Panc1 (cell line): ENCODE data around the gene DNAH3.

Experiments
- CTCF ChIP-seq: fragments of 450-650 bp; IDR thresholded peaks from 2 replicates; pipeline ENCODE4 v1.5.1; 2017; ENCODE audit warnings: mild to moderate bottlenecking
- POLR2AphosphoS5 ChIP-seq: IDR thresholded peaks from 2 replicates; pipeline ENCODE4 v1.6.1; 2012; ENCODE audit warnings: mild to moderate bottlenecking, low read depth, low read length, moderate library complexity
- REST ChIP-seq, 2 experiments: IDR thresholded peaks; 2 replicates each; pipeline ENCODE4 v1.6.1; 2011 to 2012; ENCODE audit warnings: low read depth in 2 of 2, control low read depth in 1 of 2, low read length in 1 of 2, mild to moderate bottlenecking in 1 of 2, moderate library complexity in 1 of 2; ENCODE audit not compliant: insufficient read depth in 1 of 2
- TCF7L2 ChIP-seq: IDR thresholded peaks from 2 replicates; pipeline ENCODE4 v1.6.1; 2011; ENCODE audit warnings: mild to moderate bottlenecking, low read depth, low read length, inconsistent platforms

DNA sequence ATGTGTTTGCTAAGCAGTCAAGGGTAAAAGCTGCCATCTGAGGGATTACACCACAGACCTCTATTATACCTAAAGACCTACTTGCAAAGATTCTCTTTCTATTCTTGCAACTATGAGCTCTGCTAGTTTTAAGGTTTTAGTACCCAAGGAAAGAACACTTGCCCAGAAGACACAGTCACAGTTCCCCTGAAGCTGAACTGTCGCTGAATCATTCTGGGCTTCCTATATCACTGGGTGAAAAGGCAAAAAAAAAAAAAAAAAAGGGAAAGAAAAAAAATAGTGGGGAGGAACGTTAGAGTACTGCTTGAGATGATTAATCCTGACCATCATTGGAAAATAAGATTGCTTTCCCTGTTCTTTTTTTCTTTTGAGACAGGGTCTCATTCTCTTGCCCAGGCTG, 212.2 kb downstream of the DNAH3 start:
- TF ChIP-seq CTCF (no peak), POLR2AphosphoS5 (no peak), TCF7L2 (no peak), REST (IDR thresholded peaks at IDR 0.05; ENCODE audit: insufficient read depth in 1 of 2, low read depth in 2 of 2, low read length in 1 of 2) (no peak)
